Mesangial cell (primary cell): ENCODE measurements around the gene TNNT1. TPM values are rescaled to one million over a fixed set of nuclear protein-coding genes. Genes with fewer than 3 reads are reported as not detected.

ENCODE experiments used
- total RNA-seq: library from RNA; depleted of rRNA; stranded (reverse); fragments of >200 nt; gene quantifications from 2 replicates; pipeline ENCODE4 v1.2.3, GENCODE V29; 2015

The TNNT1 gene, protein sequence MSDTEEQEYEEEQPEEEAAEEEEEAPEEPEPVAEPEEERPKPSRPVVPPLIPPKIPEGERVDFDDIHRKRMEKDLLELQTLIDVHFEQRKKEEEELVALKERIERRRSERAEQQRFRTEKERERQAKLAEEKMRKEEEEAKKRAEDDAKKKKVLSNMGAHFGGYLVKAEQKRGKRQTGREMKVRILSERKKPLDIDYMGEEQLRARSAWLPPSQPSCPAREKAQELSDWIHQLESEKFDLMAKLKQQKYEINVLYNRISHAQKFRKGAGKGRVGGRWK
- 0.65 and 5.2 TPM in 2 replicates for total RNA-seq

DNA sequence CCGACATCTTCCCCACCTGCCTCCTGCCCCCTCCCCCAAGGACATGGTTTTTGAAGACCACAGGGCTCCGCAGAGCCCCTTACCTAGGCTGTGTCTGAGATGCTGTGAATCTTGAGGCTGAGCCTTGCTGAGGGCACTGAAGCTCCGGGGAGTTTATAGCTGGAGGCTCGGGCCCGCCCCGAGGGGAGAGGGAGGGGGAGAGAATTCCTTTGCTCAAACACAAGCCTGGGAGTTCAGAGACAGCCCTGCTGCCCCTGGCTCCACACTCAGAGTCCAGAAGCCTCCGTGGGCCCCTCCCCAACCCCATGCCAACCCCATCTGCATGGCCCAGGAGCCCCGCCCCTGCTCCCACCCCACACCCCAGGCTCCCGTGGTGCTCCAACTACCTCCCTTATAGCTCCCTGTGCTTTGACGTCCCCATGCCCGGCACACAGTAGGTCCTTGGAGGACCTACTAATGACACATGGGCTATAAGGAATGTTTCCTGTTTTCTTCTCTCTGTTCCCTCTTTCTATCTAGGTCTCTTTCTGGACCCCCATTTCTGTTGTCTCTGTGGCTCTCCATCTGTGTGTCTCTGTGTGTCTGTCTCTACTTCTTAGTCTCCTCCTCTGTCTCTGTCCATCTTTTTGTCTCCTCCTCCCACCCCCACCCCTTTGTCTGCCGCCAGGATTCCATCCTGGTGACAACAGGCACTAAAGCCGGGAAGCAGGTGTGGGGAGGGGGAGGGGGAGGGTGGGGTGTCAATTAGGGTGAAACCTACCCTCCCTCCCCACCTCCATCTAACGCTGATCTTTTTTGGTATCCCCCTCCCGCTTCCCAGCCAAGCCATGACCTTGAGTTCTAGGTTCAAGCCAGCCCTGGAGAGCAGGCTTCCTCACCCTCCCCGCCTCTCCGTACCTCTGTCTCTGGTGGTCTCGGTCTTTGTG is at the start of gene TNNT1:
Gene TNNT1, minus strand, starts transcription at position 129 of the 926 bp plus-strand sequence. CDS start 2,049 bp downstream, outside the sequence.

DNA sequence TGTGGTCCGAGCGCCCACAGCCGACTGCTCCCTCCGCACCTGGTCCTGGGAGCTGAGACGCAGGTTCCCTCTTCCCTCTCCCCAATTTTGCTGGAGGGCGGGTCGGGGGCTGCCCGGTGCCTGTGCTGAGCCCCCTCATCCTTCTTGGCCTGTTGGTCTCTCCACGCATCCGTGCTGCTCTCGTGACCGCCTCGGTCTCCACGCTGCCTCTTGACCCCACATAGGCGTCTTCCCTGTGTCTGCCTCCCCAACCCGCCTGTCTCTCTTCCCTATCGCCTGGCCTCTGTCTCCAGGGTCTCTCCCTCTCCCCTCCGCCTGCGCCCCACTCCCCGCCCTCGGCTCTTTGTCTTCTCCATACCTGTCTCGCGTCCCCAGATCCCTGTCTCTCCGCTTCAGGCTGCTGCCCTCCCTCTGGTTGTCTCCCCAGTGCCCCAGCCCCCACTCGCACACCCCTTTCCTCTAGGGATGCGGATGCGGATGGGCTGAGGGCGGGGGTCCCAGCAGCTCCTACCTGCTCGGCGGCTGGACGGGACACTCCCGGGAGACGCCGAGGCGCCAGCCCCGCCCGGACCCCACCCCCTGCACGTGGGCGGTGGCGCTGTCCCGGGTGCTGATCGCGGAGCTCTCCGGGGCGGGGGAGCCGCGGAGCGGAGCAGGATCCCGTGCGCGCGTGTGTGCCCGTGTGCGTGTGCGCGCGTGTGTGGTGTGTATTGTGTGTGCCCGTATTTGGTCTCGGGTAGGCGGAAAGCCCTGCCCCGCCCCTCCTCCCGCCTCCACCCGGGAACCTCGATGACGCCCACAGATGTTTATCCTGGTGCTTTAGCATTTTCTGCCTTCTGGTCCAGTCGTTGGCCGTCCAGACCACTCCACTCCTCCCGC is 30.8 kb upstream of the TNNT1 start, which contains the start of gene SYT5:
Gene SYT5, minus strand, starts transcription at position 684 of the 879 bp plus-strand sequence. CDS start 1,248 bp downstream, outside the sequence.

DNA sequence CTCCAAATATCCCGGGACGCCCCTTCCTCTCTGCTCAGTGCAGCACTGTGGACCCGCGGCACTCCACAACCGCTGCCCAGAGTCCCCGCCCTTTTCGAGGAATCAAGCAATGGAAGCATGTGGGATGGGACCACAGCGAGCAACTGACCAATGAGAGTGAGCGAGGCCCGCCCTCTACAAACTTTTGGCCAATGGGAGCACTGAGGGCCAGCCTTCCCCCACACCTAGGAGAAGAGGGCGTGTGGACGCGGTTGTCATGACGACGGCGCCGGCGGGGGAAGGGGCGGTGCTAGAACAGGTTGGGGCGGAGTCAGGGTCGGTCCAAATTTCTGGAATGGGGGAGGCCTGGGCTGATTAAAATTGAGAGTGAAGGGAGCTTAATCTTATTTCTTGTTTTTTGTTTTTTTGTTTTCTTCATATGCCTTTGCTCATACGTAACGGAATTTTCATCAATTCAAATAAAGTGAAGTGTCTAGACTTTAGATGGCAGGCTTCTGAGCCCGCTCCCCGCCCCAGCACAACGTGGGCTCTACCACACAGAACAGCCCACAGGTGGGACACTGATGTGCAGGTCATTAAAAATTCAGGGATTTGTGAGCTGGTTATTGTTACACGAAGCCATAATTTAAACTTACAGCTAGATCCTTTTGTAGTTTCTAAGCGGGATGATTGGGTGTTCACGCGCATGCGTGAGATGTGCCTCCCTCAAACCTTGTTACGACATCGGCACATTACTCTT is 17.7 kb upstream of the TNNT1 start, which contains the start of gene DNAAF3:
Gene DNAAF3, minus strand, starts transcription at position 84 of the 739 bp plus-strand sequence. CDS start 200 bp downstream, outside the sequence.

DNA sequence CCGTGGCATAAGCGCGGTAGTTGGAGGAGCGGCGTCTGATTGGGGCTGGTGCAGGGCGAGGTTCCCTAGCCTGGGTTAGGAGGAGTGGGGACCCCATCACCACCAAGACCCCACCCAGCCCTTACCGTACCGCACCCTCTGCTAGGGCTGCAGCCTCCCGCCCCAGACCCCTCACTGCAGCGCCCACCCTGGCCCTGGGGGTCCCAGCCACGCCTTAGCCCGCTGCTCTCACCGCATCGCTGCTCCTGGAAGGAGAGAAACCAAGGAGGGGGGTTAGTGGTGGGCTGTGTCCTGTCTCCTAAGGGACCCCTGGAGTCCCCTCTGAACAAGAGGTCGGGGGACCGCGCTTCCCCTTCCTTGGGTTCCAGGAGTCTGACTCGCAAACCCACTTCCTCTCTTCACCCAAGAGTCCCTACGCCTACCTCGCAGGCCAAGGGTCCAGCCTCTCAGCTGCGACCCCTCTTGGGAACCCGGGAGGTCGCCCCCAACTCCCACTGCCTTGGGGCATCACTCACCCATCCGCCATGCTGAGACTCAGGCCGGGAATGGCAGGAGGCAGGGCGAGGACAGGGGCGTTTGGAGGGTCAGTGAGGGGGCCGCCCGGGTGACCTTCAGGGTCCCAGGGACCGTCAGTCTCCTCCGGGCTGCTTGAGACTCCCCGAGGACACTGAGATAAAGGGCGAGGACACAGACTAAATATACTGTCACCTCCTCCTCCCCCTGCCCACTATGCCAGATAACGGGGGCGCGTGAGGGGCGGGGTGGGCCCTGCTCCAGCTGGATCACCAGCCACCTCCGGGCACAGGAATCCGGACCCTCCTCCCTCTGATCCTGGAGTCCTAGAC is 8.3 kb upstream of the TNNT1 start, which contains the start of gene TNNI3:
Gene TNNI3, minus strand, starts transcription at position 669 of the 845 bp plus-strand sequence. Its CDS starts 143 bp downstream, at position 526.

DNA sequence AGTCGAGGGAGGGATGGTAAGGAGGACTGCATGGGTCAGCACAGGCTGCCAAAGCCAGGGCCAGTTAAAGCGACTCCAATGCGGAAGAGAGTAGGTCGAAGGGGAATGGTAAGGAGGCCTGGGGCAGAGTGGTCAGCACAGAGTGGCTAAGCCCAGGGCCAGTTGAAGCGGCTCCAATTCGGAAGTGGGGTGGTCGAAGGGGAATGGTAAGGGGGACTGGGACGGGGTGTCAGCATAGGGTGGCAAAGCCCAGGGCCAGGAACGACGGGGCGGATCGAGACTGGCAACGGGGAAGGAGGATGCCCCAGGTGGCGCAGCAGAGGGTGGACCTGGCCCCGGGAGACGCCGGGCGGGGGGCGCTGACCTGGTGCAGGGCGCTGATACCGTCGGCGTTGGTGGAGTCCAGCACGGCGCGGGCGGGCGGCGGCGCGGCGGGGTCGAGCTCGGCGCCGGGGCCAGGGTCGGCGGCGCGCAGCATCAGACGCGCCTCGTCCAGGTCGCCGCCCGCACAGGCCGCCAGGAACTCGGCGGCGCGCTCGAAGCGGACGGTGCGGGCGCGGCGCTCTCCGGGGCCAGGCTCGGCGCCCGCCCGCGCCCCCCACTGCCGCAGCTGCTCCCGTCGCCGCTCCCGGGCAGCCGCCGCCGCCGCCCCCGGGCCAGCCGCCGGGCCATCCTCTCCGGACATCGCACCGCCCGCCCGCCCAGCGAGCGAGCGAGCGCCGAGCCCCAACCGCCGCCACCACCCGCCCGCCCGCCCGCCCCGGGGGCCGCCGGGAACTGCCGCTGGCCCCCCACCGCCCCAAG is 31.9 kb downstream of the TNNT1 start, which contains the start of gene PPP1R12C:
Gene PPP1R12C, minus strand, starts transcription at position 779 of the 804 bp plus-strand sequence. Its CDS starts 94 bp downstream, at position 685.

Other genes with a start within 250 kb of the TNNT1 start
- gene NCR1, start 243.1 kb downstream of the TNNT1 start, total RNA-seq: not detected in 2 replicates
- not detected in 2 replicates for gene NLRP7, start 201.7 kb downstream of the TNNT1 start, total RNA-seq
- 22.8 and 28.8 TPM in 2 replicates for gene NLRP2, start 182.8 kb downstream of the TNNT1 start, total RNA-seq
- 0.13 TPM in 1 of 2 replicates, not detected in the other for gene GP6, start 110.9 kb downstream of the TNNT1 start, total RNA-seq
- 7.7 and 16.2 TPM in 2 replicates for gene RDH13, start 86.1 kb downstream of the TNNT1 start, total RNA-seq
- 6.0 and 30.7 TPM in 2 replicates for gene EPS8L1, start 73.3 kb downstream of the TNNT1 start, total RNA-seq
- 65.5 and 69.6 TPM in 2 replicates for gene PPP1R12C, start 31.6 kb downstream of the TNNT1 start, total RNA-seq
- 1.9 TPM in 1 of 2 replicates, not detected in the other for gene TNNI3, start 8.5 kb upstream of the TNNT1 start, total RNA-seq
- gene DNAAF3, start 17.4 kb upstream of the TNNT1 start, total RNA-seq: 0.65 and 6.7 TPM in 2 replicates
- gene SYT5, start 31.1 kb upstream of the TNNT1 start, total RNA-seq: 0.38 TPM in 1 of 2 replicates, not detected in the other
- gene PTPRH, start 60.3 kb upstream of the TNNT1 start, total RNA-seq: 0.81 and 3.7 TPM in 2 replicates
- 2.4 TPM in 2 replicates for gene TMEM86B, start 79.6 kb upstream of the TNNT1 start, total RNA-seq
- gene PPP6R1, start 109.8 kb upstream of the TNNT1 start, total RNA-seq: 56.5 and 70.4 TPM in 2 replicates
- 45.9 and 63.2 TPM in 2 replicates for gene HSPBP1, start 130.9 kb upstream of the TNNT1 start, total RNA-seq
- gene BRSK1, start 134.8 kb upstream of the TNNT1 start, total RNA-seq: 5.7 and 7.8 TPM in 2 replicates
- not detected in 2 replicates for gene TMEM150B, start 176.1 kb upstream of the TNNT1 start, total RNA-seq
- 9.9 and 14.8 TPM in 2 replicates for gene KMT5C, start 190.7 kb upstream of the TNNT1 start, total RNA-seq
- gene COX6B2, start 205.5 kb upstream of the TNNT1 start, total RNA-seq: 1.0 TPM in 1 of 2 replicates, not detected in the other
- gene GARIN5B, start 214.1 kb upstream of the TNNT1 start, total RNA-seq: 0.13 TPM in 1 of 2 replicates, not detected in the other
- gene IL11, start 221.3 kb upstream of the TNNT1 start, total RNA-seq: 3.3 and 25.3 TPM in 2 replicates
- 1.8 TPM in 1 of 2 replicates, not detected in the other for gene TMEM190, start 227.6 kb upstream of the TNNT1 start, total RNA-seq
- 1.5 and 3.3 TPM in 2 replicates for gene TMEM238, start 235.1 kb upstream of the TNNT1 start, total RNA-seq
- 446 and 474 TPM in 2 replicates for gene RPL28, start 236.7 kb upstream of the TNNT1 start, total RNA-seq